ENCODE results near the gene ACP7. TPM values are rescaled to one million over a fixed set of nuclear protein-coding genes. Genes with fewer than 3 reads are reported as not detected.

Gene ACP7
- total and polyA plus RNA-seq, 10 of the 15 experiments (the other 5 are each of a cell fraction or from before 2014, with no cell fraction given), result not detected

- TF ChIP-seq MAX (IDR thresholded peaks at IDR 0.05; ENCODE audit: low read depth, low read length) (no peak), HDAC2 (IDR thresholded peaks at IDR 0.05) (no peak), REST (IDR thresholded peaks at IDR 0.05; ENCODE audit: low read depth, low read length) (no peak), CTCF (IDR thresholded peaks at IDR 0.05 in 2 of 3, conservative IDR thresholded peaks at IDR 0.05 in 1 of 3; ENCODE audit: control insufficient read depth in 2 of 3, extremely low read depth in 1 of 3, insufficient read depth in 1 of 3, low read depth in 3 of 3, low read length in 3 of 3) (no peak), GABPA (IDR thresholded peaks at IDR 0.05; ENCODE audit: low read depth) (no peak)
- TF ChIP-seq, protein P1, sequence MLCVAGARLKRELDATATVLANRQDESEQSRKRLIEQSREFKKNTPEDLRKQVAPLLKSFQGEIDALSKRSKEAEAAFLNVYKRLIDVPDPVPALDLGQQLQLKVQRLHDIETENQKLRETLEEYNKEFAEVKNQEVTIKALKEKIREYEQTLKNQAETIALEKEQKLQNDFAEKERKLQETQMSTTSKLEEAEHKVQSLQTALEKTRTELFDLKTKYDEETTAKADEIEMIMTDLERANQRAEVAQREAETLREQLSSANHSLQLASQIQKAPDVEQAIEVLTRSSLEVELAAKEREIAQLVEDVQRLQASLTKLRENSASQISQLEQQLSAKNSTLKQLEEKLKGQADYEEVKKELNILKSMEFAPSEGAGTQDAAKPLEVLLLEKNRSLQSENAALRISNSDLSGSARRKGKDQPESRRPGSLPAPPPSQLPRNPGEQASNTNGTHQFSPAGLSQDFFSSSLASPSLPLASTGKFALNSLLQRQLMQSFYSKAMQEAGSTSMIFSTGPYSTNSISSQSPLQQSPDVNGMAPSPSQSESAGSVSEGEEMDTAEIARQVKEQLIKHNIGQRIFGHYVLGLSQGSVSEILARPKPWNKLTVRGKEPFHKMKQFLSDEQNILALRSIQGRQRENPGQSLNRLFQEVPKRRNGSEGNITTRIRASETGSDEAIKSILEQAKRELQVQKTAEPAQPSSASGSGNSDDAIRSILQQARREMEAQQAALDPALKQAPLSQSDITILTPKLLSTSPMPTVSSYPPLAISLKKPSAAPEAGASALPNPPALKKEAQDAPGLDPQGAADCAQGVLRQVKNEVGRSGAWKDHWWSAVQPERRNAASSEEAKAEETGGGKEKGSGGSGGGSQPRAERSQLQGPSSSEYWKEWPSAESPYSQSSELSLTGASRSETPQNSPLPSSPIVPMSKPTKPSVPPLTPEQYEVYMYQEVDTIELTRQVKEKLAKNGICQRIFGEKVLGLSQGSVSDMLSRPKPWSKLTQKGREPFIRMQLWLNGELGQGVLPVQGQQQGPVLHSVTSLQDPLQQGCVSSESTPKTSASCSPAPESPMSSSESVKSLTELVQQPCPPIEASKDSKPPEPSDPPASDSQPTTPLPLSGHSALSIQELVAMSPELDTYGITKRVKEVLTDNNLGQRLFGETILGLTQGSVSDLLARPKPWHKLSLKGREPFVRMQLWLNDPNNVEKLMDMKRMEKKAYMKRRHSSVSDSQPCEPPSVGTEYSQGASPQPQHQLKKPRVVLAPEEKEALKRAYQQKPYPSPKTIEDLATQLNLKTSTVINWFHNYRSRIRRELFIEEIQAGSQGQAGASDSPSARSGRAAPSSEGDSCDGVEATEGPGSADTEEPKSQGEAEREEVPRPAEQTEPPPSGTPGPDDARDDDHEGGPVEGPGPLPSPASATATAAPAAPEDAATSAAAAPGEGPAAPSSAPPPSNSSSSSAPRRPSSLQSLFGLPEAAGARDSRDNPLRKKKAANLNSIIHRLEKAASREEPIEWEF (IDR thresholded peaks at IDR 0.05; ENCODE audit: insufficient replicate concordance, low read depth, low read length), result no peak
- TF ChIP-seq, protein P2, sequence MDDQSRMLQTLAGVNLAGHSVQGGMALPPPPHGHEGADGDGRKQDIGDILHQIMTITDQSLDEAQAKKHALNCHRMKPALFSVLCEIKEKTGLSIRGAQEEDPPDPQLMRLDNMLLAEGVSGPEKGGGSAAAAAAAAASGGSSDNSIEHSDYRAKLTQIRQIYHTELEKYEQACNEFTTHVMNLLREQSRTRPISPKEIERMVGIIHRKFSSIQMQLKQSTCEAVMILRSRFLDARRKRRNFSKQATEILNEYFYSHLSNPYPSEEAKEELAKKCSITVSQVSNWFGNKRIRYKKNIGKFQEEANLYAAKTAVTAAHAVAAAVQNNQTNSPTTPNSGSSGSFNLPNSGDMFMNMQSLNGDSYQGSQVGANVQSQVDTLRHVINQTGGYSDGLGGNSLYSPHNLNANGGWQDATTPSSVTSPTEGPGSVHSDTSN (IDR thresholded peaks at IDR 0.05; ENCODE audit: insufficient replicate concordance, low read depth, low read length), result no peak
Measured at GRCh38 chr19:39053276-39054090, 30.7 kb upstream of the ACP7 start (continued).
